Measurements from ENCODE around the gene ZNF692.
A peak's percentile ranks its signal among the peaks of the same experiment; 100 is the strongest.

Gene ZNF692

GRCh38 chr1:248852481-248853405, 6.1 kb downstream of the ZNF692 start:
- Histone ChIP-seq H3K36me3 (ENCODE audit: insufficient read depth, low read length) (peaks cover 85% of the 10 kb centered on the region), H3K27me3 (ENCODE audit: insufficient read depth, low read length, poor library complexity) (no peaks in the 10 kb centered on the region), H3K9me3 (ENCODE audit: insufficient read depth, low read length, severe bottlenecking) (no peaks in the 10 kb centered on the region), H3K27ac (ENCODE audit: low read length) (no peak overlapping the region), H3K4me2 (ENCODE audit: insufficient read depth, low read length) (no peak overlapping the region), H4K20me1 (ENCODE audit: insufficient read depth, low read length) (peaks cover 23% of the 10 kb centered on the region; the same call in 1 of the 2 replicates), H3K79me2 (ENCODE audit: insufficient read depth, low read length) (peaks cover 26% of the 10 kb centered on the region), H3K9ac (ENCODE audit: low read depth, low read length) (no peak overlapping the region), H3K4me3 (ENCODE audit: low read depth in 1 of 2, low read length in 2 of 2) (no peak overlapping the region), H3K4me1 (ENCODE audit: insufficient read depth, low read length) (peaks cover 23% of the 10 kb centered on the region), H2AFZ (ENCODE audit: low read depth, low read length) (no peak overlapping the region)
- DNase-seq (no peak), ATAC-seq (ENCODE audit: insufficient read depth, low read depth) (no peak)
- TF ChIP-seq CTCF (IDR thresholded peaks at IDR 0.05; ENCODE audit: borderline replicate concordance, extremely low read depth, low read length, poor library complexity, severe bottlenecking) (no peak), EZH2 (IDR thresholded peaks at IDR 0.05; ENCODE audit: borderline replicate concordance, low read depth, low read length, severe bottlenecking) (no peak)

- Histone ChIP-seq H3K4me1 (ENCODE audit: insufficient read depth, low read length) (peaks cover 9% of the 10 kb centered on the region), H3K4me3 (ENCODE audit: low read depth in 1 of 2, low read length in 2 of 2) (no peak overlapping the region), H3K9me3 (ENCODE audit: insufficient read depth, low read length, severe bottlenecking) (no peaks in the 10 kb centered on the region), H3K27me3 (ENCODE audit: insufficient read depth, low read length, poor library complexity) (no peaks in the 10 kb centered on the region), H3K27ac (ENCODE audit: low read length) (no peak overlapping the region; the same call in 1 of the 2 replicates), H3K9ac (ENCODE audit: low read depth, low read length) (no peak overlapping the region), H3K79me2 (ENCODE audit: insufficient read depth, low read length) (peaks cover 13% of the 10 kb centered on the region; the same call in 1 of the 2 replicates), H4K20me1 (ENCODE audit: insufficient read depth, low read length) (peaks cover 23% of the 10 kb centered on the region; the same call in 1 of the 2 replicates), H2AFZ (ENCODE audit: low read depth, low read length) (no peak overlapping the region), H3K36me3 (ENCODE audit: insufficient read depth, low read length) (peaks cover 98% of the 10 kb centered on the region), H3K4me2 (ENCODE audit: insufficient read depth, low read length) (no peak overlapping the region)
- TF ChIP-seq EZH2 (IDR thresholded peaks at IDR 0.05; ENCODE audit: borderline replicate concordance, low read depth, low read length, severe bottlenecking) (no peak), CTCF (IDR thresholded peaks at IDR 0.05; ENCODE audit: borderline replicate concordance, extremely low read depth, low read length, poor library complexity, severe bottlenecking) (no peak)
- ATAC-seq (ENCODE audit: insufficient read depth, low read depth): peak; percentile 1; the same call in 1 of the 3 replicates
- no peak for DNase-seq
Observed at GRCh38 chr1:248851390-248851789, 7.5 kb downstream of the ZNF692 start.

GRCh38 chr1:248850536-248851251, 8.2 kb downstream of the ZNF692 start:
- DNase-seq (no peak), ATAC-seq (ENCODE audit: insufficient read depth, low read depth) (peak; percentile 11; the same call in 1 of the 3 replicates)
- no peak overlapping the region for H3K9ac ChIP-seq (ENCODE audit: low read depth, low read length)
- peaks cover 9% of the 10 kb centered on the region; the same call in 1 of the 2 replicates for H3K79me2 ChIP-seq (ENCODE audit: insufficient read depth, low read length)
- H3K4me3 ChIP-seq (ENCODE audit: low read depth in 1 of 2, low read length in 2 of 2): no peak overlapping the region
- TF ChIP-seq CTCF (IDR thresholded peaks at IDR 0.05; ENCODE audit: borderline replicate concordance, extremely low read depth, low read length, poor library complexity, severe bottlenecking) (no peak), EZH2 (IDR thresholded peaks at IDR 0.05; ENCODE audit: borderline replicate concordance, low read depth, low read length, severe bottlenecking) (no peak)
- H3K27me3 ChIP-seq (ENCODE audit: insufficient read depth, low read length, poor library complexity): no peaks in the 10 kb centered on the region
- H3K4me1 ChIP-seq (ENCODE audit: insufficient read depth, low read length): 0 out of 2 replicates have a peak, but pooled peaks cover 3% of the 10 kb centered on the region
- H3K9me3 ChIP-seq (ENCODE audit: insufficient read depth, low read length, severe bottlenecking): no peaks in the 10 kb centered on the region
- no peak overlapping the region for H3K27ac ChIP-seq (ENCODE audit: low read length)
- H2AFZ ChIP-seq (ENCODE audit: low read depth, low read length): no peak overlapping the region
- peaks cover 23% of the 10 kb centered on the region; the same call in 1 of the 2 replicates for H4K20me1 ChIP-seq (ENCODE audit: insufficient read depth, low read length)
- no peak overlapping the region for H3K4me2 ChIP-seq (ENCODE audit: insufficient read depth, low read length)
- peaks cover 98% of the 10 kb centered on the region for H3K36me3 ChIP-seq (ENCODE audit: insufficient read depth, low read length)
